ENCODE data around the gene ZFP1.
"Not testable (repeated sequence)": the region's sequence is repeated elsewhere in the genome, so short reads cannot be mapped to it uniquely, and the experiment has no call there.

Gene ZFP1

GRCh38 chr16:75206749-75207451, 58.6 kb downstream of the ZFP1 start, which contains the start of gene CTRB2:
Gene CTRB2, minus strand, starts transcription at chr16:75207161. Its CDS starts 20 bp downstream, at chr16:75207141.
- H3K4me3 ChIP-seq (ENCODE audit: low read length), result no peak within 1 kb of the TSS
- TF ChIP-seq CTCF (conservative IDR thresholded peaks at IDR 0.05; ENCODE audit: low read length), result no peak
- DNase-seq (ENCODE audit: low read depth), result no peak

- no peak for DNase-seq (ENCODE audit: low read depth)
- no peak overlapping the region for H3K4me3 ChIP-seq (ENCODE audit: low read length)
Measured at GRCh38 chr16:75207831-75208230, 59.5 kb downstream of the ZFP1 start.

GRCh38 chr16:75208242-75208825, 60.0 kb downstream of the ZFP1 start:
- no peak for TF ChIP-seq CTCF (conservative IDR thresholded peaks at IDR 0.05; ENCODE audit: low read length)
- H3K4me3 ChIP-seq (ENCODE audit: low read length), result no peak overlapping the region
- DNase-seq (ENCODE audit: low read depth), result no peak

More at GRCh38 chr16:75207831-75208230, 59.5 kb downstream of the ZFP1 start:
- no peak for TF ChIP-seq CTCF (conservative IDR thresholded peaks at IDR 0.05; ENCODE audit: low read length)

GRCh38 chr16:75208861-75209505, 60.7 kb downstream of the ZFP1 start:
- no peak overlapping the region for H3K4me3 ChIP-seq (ENCODE audit: low read length)
- DNase-seq (ENCODE audit: low read depth), result no peak
- TF ChIP-seq CTCF (conservative IDR thresholded peaks at IDR 0.05; ENCODE audit: low read length), result no peak

GRCh38 chr16:75209514-75209913, 61.2 kb downstream of the ZFP1 start:
- not testable (repeated sequence) for DNase-seq (ENCODE audit: low read depth); H3K4me3 ChIP-seq (ENCODE audit: low read length)

GRCh38 chr16:75209944-75210343, 61.6 kb downstream of the ZFP1 start:
- DNase-seq (ENCODE audit: low read depth), result no peak
- no peak overlapping the region for H3K4me3 ChIP-seq (ENCODE audit: low read length)
- TF ChIP-seq CTCF (conservative IDR thresholded peaks at IDR 0.05; ENCODE audit: low read length), result no peak

GRCh38 chr16:75211286-75211685, 63.0 kb downstream of the ZFP1 start:
- DNase-seq (ENCODE audit: low read depth); H3K4me3 ChIP-seq (ENCODE audit: low read length): not testable (repeated sequence)

- no peak for DNase-seq (ENCODE audit: low read depth)
- TF ChIP-seq CTCF (conservative IDR thresholded peaks at IDR 0.05; ENCODE audit: low read length), result no peak
- H3K4me3 ChIP-seq (ENCODE audit: low read length), result no peak overlapping the region
Measured at GRCh38 chr16:75216127-75216526, 67.8 kb downstream of the ZFP1 start.
